Muscle layer of duodenum (tissue), 2 donors: ENCODE measurements around the gene STARD3NL.
"Not testable (repeated sequence)": the region's sequence is repeated elsewhere in the genome, so short reads cannot be mapped to it uniquely, and the experiment has no call there.

Source experiments
- H3K27ac ChIP-seq: one replicate; pipeline ENCODE4 v1.7.0; 2013; ENCODE audit warnings: mild to moderate bottlenecking, low read length
- H3K27me3 ChIP-seq: one replicate; pipeline ENCODE4 v1.7.0; 2013; ENCODE audit warnings: low read depth, mild to moderate bottlenecking, control low read depth, low read length
- H3K36me3 ChIP-seq, 2 donors: one replicate each; pipeline ENCODE4 v1.7.0; 2013; ENCODE audit warnings: low read length in 2 of 2, control low read depth in 1 of 2, mild to moderate bottlenecking in 1 of 2; ENCODE audit not compliant: insufficient read depth in 2 of 2, control insufficient read depth in 1 of 2
- H3K4me1 ChIP-seq, 2 donors: one replicate each; pipeline ENCODE4 v1.7.0; 2013; ENCODE audit warnings: low read length in 2 of 2, mild to moderate bottlenecking in 2 of 2, control low read depth in 1 of 2, moderate library complexity in 1 of 2; ENCODE audit not compliant: insufficient read depth in 2 of 2, control insufficient read depth in 1 of 2
- H3K4me3 ChIP-seq, 2 donors: one replicate each; pipeline ENCODE4 v1.7.0; 2013; ENCODE audit warnings: low read length in 2 of 2, low read depth in 1 of 2, mild to moderate bottlenecking in 1 of 2
- H3K9me3 ChIP-seq, 2 donors: one replicate each; pipeline ENCODE4 v1.7.0; 2013; ENCODE audit warnings: low read length in 2 of 2, control low read depth in 1 of 2, mild to moderate bottlenecking in 1 of 2; ENCODE audit not compliant: control insufficient read depth in 1 of 2
- donor health status: healthy.

Gene STARD3NL

GRCh38 chr7:38270405-38270804 lies 92.4 kb downstream of the STARD3NL start:
- not testable (repeated sequence) for H3K27ac ChIP-seq, H3K27me3 ChIP-seq, H3K4me1 ChIP-seq, H3K9me3 ChIP-seq, H3K36me3 ChIP-seq, H3K4me3 ChIP-seq

- H3K27me3 ChIP-seq: no peaks in the 10 kb centered on the region
- no peak within 1 kb of the TSS for H3K27ac ChIP-seq
- H3K4me3 ChIP-seq: no peak within 1 kb of the TSS
- H3K9me3 ChIP-seq: no peaks in the 10 kb centered on the region
- H3K36me3 ChIP-seq: no peaks in the 10 kb centered on the region
- H3K4me1 ChIP-seq: no peaks in the 10 kb centered on the region
These were observed 95.4 kb downstream of the STARD3NL start, which contains the start of gene TARP for GRCh38 chr7:38273286-38273995. TARP (minus strand) TSS chr7:38273636.

- H3K27me3 ChIP-seq: no peaks in the 10 kb centered on the region
- no peak overlapping the region for H3K27ac ChIP-seq
- H3K9me3 ChIP-seq: no peaks in the 10 kb centered on the region
- H3K36me3 ChIP-seq: no peaks in the 10 kb centered on the region
- H3K4me3 ChIP-seq: no peak overlapping the region
- no peaks in the 10 kb centered on the region for H3K4me1 ChIP-seq
These were observed 96.4 kb downstream of the STARD3NL start for GRCh38 chr7:38274486-38274885.

- Histone ChIP-seq H3K27me3 (no peaks in the 10 kb centered on the region), H3K9me3 (no peaks in the 10 kb centered on the region), H3K36me3 (no peaks in the 10 kb centered on the region), H3K4me1 (no peaks in the 10 kb centered on the region), H3K27ac (no peak overlapping the region), H3K4me3 (no peak overlapping the region)
These were observed 97.0 kb downstream of the STARD3NL start for GRCh38 chr7:38274927-38275620.

- H3K27ac ChIP-seq: no peak overlapping the region
- no peak overlapping the region for H3K4me3 ChIP-seq
- H3K4me1 ChIP-seq: no peaks in the 10 kb centered on the region
- no peaks in the 10 kb centered on the region for H3K9me3 ChIP-seq
- no peaks in the 10 kb centered on the region for H3K27me3 ChIP-seq
- no peaks in the 10 kb centered on the region for H3K36me3 ChIP-seq
These were observed 98.2 kb downstream of the STARD3NL start for GRCh38 chr7:38276096-38276877.

- Histone ChIP-seq H3K4me1 (no peaks in the 10 kb centered on the region), H3K27me3 (no peaks in the 10 kb centered on the region), H3K4me3 (no peak overlapping the region), H3K9me3 (no peaks in the 10 kb centered on the region), H3K27ac (no peak overlapping the region), H3K36me3 (no peaks in the 10 kb centered on the region)
These were observed 102.0 kb downstream of the STARD3NL start for GRCh38 chr7:38280000-38280399.
